Lung (tissue), 12 donors: ENCODE measurements around the gene NSFL1C. TPM values are rescaled to one million over a fixed set of nuclear protein-coding genes. Genes with fewer than 3 reads are reported as not detected.

ENCODE experiments used
- ATAC-seq: fragments of 200-7000 bp; cut with Tn5 transposase; one replicate; pipeline ENCODE4 v1.9.1; 2020; ENCODE audit warnings: moderate number of reproducible peaks; ENCODE audit not compliant: insufficient read depth, low FRiP score
- DNase-seq, 3 donors: peaks; one replicate each; pipeline ENCODE4 v3.0.0-alpha.2; 2013 to 2017
- H3K27ac ChIP-seq, 2 donors: one replicate each; pipeline ENCODE4 v1.5.1; 2013; ENCODE audit warnings: mild to moderate bottlenecking in 2 of 2, moderate library complexity in 2 of 2, control low read depth in 1 of 2, inconsistent platforms in 1 of 2, low read depth in 1 of 2, low read length in 1 of 2
- H3K27me3 ChIP-seq, 3 donors: one replicate each; pipeline ENCODE4 v1.5.1; 2013; ENCODE audit warnings: low read length in 2 of 3; ENCODE audit not compliant: control insufficient read depth in 3 of 3, insufficient read depth in 3 of 3
- H3K36me3 ChIP-seq, 4 donors: one replicate each; pipeline ENCODE4 v1.5.1; 2013; ENCODE audit warnings: low read length in 4 of 4, mild to moderate bottlenecking in 1 of 4, moderate library complexity in 1 of 4; ENCODE audit not compliant: control insufficient read depth in 4 of 4, insufficient read depth in 4 of 4
- H3K4me1 ChIP-seq, 5 donors: one replicate each; pipeline ENCODE4 v1.5.1; 2013; ENCODE audit warnings: low read length in 5 of 5, mild to moderate bottlenecking in 2 of 5, moderate library complexity in 1 of 5; ENCODE audit not compliant: control insufficient read depth in 5 of 5, insufficient read depth in 5 of 5
- H3K4me3 ChIP-seq: one replicate; pipeline ENCODE4 v1.5.1; 2013; ENCODE audit warnings: mild to moderate bottlenecking, control low read depth, moderate library complexity
- H3K9ac ChIP-seq, 2 donors: one replicate each; pipeline ENCODE4 v1.5.1; 2013; ENCODE audit warnings: low read length in 2 of 2, control low read depth in 1 of 2; ENCODE audit not compliant: insufficient read depth in 1 of 2
- H3K9me3 ChIP-seq, 4 donors: one replicate each; pipeline ENCODE4 v1.5.1; 2013; ENCODE audit warnings: low read length in 3 of 4, mild to moderate bottlenecking in 1 of 4, moderate library complexity in 1 of 4; ENCODE audit not compliant: control insufficient read depth in 4 of 4, insufficient read depth in 3 of 4
- WGBS, 2 donors: extraction: QIAGEN DNeasy Blood & Tissue Kit; methylation state at CpG; one replicate each; pipeline ENCODE4 v1.1.7; 2013; 5-methylcytosine and 5-hydroxymethylcytosine counted together
- polyA plus RNA-seq, 2 donors: library from polyadenylated mRNA; stranded (reverse); fragments of 200-250 nt; gene quantifications; one replicate each; pipeline ENCODE4 v1.2.1, GENCODE V29; 2013
- total RNA-seq, 2 donors: library from RNA; depleted of rRNA in 1 of 2; stranded (reverse); fragments of >200 nt in 1 of 2; gene quantifications; one replicate each; pipeline ENCODE4 v1.2.1, GENCODE V29; 2014 to 2021
- TF ChIP-seq, protein P1 (sequence below): IDR thresholded peaks from 2 replicates; pipeline ENCODE4 v1.5.1; 2012; ENCODE audit warnings: mild to moderate bottlenecking; ENCODE audit errors: control extremely low read depth, extremely low read depth
- donor health status: control.
- donor health status: control.
- donor health status: Bipolar disorder and iron deficiency.
- donor health status: healthy.
- donor health status: DM: yes; HTN: yes; CAD: no.

Gene NSFL1C
- total and polyA plus RNA-seq, 4 donors, result 39.0 to 84.8 (median 53.1) TPM

DNA sequence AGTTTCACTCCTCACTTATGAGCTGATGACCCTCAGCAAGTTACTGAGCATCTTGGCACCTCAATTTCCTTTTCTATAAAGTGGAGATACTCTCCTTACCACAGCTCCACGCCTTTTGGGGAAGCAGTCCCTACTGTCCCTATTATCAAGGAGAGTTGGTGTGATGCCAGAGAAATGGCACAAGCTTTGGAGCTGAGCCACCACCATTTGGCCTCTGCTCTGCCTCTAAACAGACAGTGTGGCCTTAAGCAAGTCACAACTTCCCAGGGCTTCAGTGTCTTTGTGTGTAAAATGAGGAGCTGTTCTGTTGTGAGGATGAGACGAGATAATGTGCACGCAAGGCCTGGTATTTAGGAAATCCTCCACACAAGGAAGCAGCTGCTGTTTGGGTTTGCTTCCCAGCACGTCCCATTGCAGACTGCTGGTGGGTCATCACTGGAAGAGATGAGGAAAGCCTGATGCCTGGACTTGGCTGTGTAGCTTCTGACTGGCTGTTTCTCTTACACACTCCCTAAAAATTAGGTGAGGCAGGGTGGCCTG, 18.5 kb downstream of the NSFL1C start:
- no peaks in the 10 kb centered on the region for H3K4me1 ChIP-seq
- no peaks in the 10 kb centered on the region for H3K27me3 ChIP-seq
- DNase-seq (no peak), ATAC-seq (no peak)
- no peak overlapping the region for H3K9ac ChIP-seq
- TF ChIP-seq, protein P1, sequence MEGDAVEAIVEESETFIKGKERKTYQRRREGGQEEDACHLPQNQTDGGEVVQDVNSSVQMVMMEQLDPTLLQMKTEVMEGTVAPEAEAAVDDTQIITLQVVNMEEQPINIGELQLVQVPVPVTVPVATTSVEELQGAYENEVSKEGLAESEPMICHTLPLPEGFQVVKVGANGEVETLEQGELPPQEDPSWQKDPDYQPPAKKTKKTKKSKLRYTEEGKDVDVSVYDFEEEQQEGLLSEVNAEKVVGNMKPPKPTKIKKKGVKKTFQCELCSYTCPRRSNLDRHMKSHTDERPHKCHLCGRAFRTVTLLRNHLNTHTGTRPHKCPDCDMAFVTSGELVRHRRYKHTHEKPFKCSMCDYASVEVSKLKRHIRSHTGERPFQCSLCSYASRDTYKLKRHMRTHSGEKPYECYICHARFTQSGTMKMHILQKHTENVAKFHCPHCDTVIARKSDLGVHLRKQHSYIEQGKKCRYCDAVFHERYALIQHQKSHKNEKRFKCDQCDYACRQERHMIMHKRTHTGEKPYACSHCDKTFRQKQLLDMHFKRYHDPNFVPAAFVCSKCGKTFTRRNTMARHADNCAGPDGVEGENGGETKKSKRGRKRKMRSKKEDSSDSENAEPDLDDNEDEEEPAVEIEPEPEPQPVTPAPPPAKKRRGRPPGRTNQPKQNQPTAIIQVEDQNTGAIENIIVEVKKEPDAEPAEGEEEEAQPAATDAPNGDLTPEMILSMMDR, result no peak
- no peak overlapping the region for H3K27ac ChIP-seq
- 82 to 93% methylated on average over 4 of the region's 4 CpGs for WGBS, 2 donors
- peaks cover 69 to 80% (median 71%) of the 10 kb centered on the region in 4 donors for H3K36me3 ChIP-seq
- H3K4me3 ChIP-seq, result no peak overlapping the region
- H3K9me3 ChIP-seq, result peaks cover 4 to 20% (median 12%) of the 10 kb centered on the region in 4 donors

DNA sequence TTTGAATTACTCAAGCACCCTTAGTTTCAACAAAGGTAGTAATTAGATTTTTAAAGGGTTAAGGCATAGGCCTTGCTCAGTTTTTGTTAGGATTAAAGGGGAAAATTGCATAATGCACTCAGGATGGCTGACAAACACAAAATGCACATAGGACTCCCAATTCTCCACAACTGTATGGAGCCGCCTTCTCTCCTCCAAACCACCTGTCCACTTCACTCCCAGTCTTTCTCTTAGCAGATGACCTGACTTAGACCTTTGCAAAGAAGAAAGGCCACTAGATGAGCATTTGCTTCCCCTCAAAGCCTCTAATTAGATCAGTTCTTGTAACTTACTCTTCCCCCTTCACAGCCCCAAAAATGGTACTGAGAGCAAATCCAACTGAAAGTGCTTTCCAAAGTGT, 20.1 kb downstream of the NSFL1C start:
- Histone ChIP-seq H3K36me3 (peaks cover 57 to 73% (median 68%) of the 10 kb centered on the region in 4 donors), H3K4me1 (no peaks in the 10 kb centered on the region)
- no peak for ATAC-seq

DNA sequence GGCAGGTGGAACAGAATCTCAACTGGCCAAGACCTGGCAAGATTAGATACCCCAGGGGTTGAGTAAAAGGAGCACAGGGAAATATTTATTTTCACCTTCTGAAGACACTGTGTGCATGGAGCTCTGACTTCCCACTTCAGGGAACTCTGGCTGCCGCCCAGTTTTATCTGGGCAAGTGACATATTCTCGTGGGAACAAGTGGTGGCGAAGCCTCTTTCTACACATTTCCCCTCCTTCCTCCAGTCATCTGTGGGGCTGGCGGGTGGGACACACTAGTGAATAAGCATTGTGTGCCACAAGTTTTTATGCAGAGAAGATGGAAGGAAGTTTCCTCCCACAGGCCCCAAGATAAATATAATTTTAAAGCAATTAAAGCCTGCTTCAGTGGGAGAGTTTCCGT, 23.6 kb downstream of the NSFL1C start:
- ATAC-seq (no peak), DNase-seq (no peak)
- H3K36me3 ChIP-seq, result peaks cover 31 to 61% (median 49%) of the 10 kb centered on the region in 4 donors
- 68 to 77% methylated on average over 5 of the region's 5 CpGs for WGBS, 2 donors
- no peak overlapping the region for H3K27ac ChIP-seq
- no peaks in the 10 kb centered on the region for H3K9me3 ChIP-seq
- H3K4me1 ChIP-seq, result no peaks in the 10 kb centered on the region
- no peaks in the 10 kb centered on the region for H3K27me3 ChIP-seq
- no peak overlapping the region for H3K9ac ChIP-seq
- H3K4me3 ChIP-seq, result no peak overlapping the region
- TF ChIP-seq, protein P1, result no peak

More for the DNA sequence above, 20.1 kb downstream of the NSFL1C start:
- WGBS, 2 donors, result 98 to 100% methylated on average over 1 of the region's 1 CpG
- TF ChIP-seq, protein P1, result no peak
- Histone ChIP-seq H3K27ac (no peak overlapping the region), H3K9ac (no peak overlapping the region), H3K4me3 (no peak overlapping the region), H3K27me3 (no peaks in the 10 kb centered on the region), H3K9me3 (peaks cover 4 to 9% (median 6%) of the 10 kb centered on the region in 4 donors)
- DNase-seq, result no peak

DNA sequence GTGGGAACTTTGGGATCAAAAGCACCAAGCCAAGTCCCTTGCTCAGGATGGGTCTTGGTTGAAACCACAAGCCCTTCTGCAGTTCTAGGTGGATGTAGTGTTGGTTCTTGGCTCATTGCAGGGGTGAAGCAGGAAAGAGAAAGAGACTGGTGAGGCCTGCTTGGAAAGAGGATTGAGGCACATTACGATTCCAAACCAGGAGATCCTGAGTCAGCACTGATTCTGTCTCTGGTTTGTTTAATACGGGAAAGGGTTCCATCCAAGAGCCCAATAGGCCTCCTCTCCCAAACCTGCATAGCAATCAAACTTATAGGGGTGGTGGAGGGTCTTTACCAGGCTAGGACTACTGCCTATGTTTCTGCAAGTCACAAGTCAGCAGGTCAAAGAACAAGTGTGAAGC, 24.3 kb downstream of the NSFL1C start:
- ATAC-seq (no peak), DNase-seq (no peak)
- H3K9ac ChIP-seq, result no peak overlapping the region
- 88 to 93% methylated on average over 2 of the region's 2 CpGs for WGBS, 2 donors
- no peak overlapping the region for H3K27ac ChIP-seq
- H3K4me1 ChIP-seq, result no peaks in the 10 kb centered on the region
- peaks cover 31 to 58% (median 41%) of the 10 kb centered on the region in 4 donors for H3K36me3 ChIP-seq
- no peak overlapping the region for H3K4me3 ChIP-seq
- H3K9me3 ChIP-seq, result no peaks in the 10 kb centered on the region
- no peaks in the 10 kb centered on the region for H3K27me3 ChIP-seq
- TF ChIP-seq, protein P1, result no peak
